DMS53 (cell line): ENCODE data around the gene ENDOU.

Experiments
- DNase-seq: peaks from one replicate; lab custom pipeline; 2025; lab: John Stamatoyannopoulos, UW

Gene ENDOU, protein sequence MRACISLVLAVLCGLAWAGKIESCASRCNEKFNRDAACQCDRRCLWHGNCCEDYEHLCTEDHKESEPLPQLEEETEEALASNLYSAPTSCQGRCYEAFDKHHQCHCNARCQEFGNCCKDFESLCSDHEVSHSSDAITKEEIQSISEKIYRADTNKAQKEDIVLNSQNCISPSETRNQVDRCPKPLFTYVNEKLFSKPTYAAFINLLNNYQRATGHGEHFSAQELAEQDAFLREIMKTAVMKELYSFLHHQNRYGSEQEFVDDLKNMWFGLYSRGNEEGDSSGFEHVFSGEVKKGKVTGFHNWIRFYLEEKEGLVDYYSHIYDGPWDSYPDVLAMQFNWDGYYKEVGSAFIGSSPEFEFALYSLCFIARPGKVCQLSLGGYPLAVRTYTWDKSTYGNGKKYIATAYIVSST

DNA sequence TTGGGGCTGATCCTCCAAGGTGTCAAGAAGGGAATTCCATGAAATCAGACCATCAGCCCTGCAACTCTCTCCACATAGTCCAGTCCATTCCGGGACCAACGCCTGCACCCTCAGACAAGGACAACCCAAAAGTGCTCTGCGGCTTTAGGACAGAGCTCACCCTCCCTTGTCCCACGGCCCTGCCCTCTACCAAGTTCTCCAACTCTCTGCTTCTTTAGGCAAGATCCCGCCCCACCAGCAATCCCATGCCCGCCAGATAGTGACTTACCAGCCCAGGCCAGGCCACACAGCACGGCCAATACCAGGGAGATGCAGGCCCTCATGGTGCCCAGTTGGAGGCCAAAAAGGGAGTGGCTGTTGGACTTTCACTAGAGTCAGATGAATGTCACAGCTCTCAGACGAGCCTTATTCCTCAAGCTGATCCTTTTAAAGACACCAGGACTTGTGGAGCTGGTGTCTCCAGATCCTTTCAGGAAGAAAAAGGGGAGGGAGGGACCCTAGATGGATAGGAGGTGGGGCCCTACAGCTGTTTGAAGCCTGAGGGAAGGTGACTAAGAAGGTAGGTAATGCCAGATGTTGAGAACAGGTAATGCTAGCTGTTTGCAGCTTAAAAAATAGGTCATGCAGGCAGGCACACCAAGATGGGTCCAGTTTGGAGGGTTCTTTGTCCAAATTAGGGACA is at the start of gene ENDOU:
ENDOU (minus strand) TSS at position 400 of the 682 bp plus-strand sequence; CDS start at position 323, 77 bp downstream.
- DNase-seq = no peak

DNA sequence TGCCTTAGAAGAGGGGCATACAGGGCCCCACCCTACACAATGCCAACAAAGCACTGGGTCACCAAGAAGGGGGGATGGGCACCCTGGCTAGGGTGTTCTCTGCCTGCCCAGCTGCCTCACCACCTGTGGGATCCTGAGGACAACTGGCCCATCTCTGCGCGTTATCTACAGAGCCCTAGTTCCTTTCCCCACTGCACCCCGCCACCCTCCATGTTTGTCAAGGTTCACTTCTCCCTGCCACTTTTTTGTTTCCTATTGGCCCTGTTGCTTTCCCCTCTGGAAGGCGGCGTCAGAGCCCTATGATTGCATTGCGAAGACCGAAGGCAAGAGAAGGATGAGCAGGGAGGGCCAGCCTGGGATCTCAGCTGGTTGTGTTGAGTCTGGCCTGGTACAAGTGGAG is 49.4 kb upstream of the ENDOU start:
- no peak for DNase-seq

DNA sequence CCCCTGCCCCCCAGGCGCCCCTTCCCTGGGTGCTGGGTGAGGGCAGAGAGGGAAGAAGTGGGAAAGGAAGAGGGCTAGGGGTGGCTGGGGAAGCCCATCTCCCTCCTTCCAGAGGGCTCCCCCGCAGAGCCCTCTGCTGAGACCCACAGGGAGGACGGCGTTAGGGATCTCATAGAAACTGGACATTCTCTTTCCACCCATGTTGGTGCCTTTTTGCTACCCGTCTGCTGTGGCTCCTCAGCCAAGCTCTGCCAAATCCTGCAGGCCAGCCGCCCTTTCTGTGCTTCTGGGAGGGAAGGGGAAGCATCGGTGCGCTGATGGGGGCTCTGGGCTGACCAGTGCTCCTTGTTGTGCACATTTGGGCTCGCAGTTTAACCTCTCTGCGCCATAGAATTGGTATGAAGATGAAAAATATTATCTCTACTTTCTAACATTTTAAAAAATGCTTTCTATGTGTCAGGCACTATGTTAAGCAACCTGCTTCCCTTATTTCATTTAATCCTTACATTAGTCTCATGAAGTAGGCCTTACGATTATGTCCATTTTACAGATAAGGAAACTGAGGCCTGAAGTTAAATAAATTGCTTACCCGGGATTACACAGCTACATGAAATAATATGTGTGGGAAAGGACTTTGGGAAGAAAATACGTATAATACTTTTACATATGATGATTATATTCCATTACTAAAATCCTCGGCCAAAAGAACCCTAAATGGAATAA is 48.7 kb upstream of the ENDOU start:
- DNase-seq = peak; percentile 75

DNA sequence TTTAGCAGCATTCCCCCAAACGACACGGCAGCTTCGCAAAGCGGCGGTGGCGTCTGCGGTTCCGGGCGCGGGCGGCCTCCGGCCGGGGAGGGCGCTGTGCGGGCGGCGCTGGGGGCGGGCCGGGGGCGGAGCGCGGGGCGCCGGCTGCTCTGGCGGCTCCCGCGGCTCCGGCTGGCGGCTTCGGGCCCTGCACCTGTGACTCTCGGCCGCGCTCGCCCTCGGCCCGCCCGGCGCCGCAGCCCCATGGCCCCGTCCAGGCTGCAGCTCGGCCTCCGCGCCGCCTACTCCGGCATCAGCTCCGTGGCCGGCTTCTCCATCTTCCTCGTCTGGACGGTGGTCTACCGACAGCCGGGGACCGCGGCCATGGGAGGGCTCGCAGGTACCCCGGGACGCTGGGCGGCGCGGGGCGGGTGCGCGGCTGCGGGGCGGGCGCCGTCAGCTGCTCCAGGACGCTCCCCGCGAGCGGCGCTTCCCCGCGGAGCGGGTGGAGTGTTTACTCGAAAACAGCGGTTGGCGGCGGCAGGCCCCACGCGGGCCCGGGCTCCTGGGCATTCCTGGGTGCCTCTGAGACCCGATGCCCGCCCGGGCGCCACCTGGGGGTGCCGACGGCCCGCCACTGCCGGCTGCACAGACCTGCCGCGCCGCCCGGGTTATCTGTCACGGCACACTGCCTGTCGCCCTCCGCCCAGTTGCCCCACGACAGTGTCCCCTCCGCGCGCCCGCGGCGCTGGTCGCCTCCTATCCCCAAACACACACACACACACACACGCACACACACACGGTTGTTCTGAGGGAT is 48.0 kb upstream of the ENDOU start, which contains the start of gene SLC48A1:
SLC48A1 (plus strand) TSS at position 177 of the 796 bp plus-strand sequence; CDS start at position 244, 67 bp downstream.
- peak; percentile 98 for DNase-seq

DNA sequence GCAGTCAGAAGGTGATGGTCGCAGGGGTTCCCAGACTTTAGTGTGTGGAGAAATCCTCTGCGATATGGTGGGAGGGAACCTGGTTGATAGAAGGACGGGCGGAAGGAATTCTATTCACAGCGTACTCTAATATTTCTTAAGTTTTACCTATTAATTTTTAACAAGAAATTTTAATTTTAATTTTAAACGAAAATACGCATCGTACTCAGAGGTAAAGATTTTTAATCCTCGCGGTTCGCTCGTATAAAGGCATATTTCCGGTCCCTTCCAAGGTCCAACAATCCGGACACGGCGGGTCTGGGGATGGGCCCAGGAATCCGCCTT is 47.4 kb upstream of the ENDOU start:
- no peak for DNase-seq

DNA sequence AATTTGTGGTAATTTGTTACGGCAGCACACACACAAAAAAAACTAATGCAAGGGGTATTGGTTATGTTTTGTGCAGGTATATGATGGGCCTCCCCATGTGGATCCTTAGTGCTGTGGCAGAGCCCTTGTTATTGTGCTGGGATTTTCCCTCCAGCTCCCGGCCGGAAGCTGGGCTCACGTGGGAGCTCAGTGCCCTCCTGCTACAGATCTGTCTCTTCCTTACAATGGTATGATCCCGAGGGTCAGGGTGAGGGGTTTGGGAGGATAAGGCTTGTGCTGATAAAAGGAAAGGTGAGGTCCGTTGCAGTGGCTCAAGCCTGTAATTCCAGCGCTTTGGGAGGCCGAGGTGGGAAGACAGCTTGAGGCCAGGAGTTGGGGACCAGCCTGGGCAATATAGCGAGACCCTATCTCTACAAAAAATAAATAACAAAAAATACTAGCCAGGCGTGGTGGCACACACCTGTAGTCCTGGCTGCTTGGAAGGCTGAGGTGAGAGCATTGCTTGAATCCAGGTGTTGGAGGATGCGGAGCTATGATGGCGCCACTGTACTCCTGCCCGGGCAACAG is 46.9 kb upstream of the ENDOU start:
- DNase-seq = no peak

DNA sequence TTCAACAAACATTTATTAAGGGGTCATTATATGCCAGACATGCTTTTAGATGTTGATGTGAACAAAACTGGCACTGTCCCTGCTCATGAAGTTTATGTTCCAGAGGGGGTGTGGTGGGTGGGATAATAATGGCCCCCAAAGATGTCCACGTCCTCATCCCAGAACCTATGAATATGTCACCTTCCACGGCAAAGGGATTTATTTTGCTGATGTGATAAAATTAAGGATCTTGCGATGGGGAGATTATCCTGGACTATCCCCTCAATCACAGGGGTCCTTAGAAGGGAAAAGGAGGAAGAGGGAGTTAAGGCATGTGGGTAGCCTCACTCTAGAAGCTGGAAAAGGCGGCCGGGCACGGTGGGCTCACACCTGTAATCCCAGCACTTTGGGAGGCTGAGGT is 46.0 kb upstream of the ENDOU start:
- DNase-seq = no peak

DNA sequence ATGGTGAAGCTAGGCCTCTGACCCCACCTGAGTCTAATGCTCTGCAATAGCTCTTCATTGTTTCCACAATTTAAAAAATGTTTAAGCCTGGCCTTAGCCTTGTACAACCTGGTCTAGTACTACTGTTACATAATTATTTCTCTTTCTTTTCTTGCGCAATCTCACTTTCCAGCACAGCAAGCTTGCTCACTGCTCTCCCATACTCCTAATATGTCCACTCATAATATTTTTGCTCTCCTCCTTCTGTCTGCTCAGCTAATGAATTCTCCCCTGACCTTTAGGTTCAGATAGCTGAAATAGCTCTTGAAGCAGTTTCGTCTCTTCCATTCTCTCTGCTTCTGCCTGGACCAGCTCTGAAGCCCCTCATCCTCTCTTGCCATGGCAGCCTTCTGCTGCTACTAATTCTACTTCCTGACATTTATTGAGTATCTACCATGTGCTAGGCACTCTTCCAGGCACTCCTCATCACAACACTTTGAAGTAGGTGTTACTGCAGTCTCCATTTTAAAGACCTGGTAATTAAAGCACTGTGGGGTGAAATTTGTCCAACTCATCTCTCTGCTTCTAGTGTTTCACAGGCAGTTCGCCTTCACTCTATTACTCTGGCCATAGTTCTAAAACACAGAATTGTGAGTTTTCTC is 44.9 kb upstream of the ENDOU start:
- no peak for DNase-seq

DNA sequence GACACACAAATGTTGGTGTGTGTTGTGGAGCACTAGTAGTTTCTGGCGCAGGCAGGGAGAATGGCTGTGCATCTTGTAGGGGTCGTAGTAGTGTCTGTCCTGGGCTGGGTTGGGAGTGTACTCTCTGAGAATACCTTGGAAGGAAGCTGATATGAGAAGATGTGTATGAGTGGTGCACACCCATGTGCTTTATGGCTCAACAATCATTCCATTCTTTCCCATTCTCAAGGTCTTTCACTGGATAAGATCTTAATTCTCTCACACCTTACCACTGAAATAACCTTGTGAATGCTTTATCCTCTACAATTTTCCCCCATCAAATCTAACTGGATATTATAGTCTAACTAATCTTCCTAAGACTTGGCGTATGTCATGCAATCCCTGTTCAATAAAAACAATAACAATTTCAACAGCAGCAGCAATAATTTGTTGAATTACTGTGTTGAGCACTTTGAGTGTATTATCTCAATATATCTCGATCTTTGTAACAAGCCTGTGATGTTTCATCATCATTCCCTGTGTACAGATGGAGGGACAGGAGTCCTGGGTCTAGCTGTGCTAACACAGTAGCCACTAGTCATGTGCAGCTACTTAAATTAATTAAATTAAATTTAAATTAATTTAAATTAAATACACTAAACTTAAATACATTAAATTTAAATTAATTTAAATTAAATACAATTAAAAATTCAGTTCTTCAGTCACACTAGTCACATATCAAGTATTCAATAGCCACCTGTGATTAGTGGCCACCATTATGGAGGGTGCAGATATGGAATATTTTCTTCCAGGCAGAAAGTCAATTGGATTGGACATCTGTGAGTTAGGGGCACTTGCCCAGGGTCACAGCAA is 44.2 kb upstream of the ENDOU start:
- no peak for DNase-seq

DNA sequence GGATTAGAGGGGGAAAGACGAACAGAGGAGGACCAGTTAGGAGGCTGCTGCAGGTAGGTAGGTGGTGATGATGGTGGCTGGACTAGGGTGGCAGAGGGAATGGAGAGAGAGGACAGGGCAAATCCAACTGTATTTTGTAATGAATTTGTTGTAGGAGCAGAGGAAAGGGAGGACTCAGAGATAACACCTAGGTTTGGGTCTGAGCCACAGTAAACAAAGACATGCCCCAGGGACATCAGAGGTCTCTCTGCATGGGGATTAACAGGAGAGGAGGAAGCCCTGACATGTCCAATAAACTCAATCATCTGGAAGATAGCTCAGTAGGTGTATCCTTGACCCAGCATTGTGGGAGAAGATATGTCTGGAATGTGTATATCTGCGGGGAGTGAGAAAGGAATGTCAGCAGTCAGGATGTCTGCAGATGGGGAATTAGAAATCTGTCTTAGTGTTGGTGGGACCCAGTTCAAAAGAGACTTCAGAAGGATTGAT is 43.1 kb upstream of the ENDOU start:
- no peak for DNase-seq

DNA sequence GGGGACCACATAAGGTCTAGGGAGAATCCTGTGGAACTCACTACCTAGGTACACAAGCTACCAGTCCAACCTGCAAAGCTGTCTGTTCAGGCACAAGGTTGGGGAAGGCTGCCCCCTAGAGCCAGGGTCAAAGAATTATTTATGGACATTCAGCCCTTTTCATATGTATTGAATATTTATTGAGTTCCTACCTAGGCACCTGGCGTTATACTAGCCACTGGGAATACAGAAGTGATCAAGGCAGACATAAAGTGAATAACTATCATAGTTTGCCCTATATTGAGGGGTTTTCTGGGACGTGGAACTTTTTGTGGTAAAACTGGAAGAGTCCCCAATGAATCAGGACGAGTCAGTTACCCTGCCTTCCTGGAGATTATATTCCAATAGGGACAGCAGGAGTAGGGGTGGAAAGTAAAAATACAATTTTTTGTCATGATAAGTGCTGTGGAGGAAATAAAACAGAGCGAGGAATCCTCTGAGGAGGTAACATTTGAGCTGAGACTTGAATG is 42.0 kb upstream of the ENDOU start:
- peak; percentile 94 for DNase-seq

DNA sequence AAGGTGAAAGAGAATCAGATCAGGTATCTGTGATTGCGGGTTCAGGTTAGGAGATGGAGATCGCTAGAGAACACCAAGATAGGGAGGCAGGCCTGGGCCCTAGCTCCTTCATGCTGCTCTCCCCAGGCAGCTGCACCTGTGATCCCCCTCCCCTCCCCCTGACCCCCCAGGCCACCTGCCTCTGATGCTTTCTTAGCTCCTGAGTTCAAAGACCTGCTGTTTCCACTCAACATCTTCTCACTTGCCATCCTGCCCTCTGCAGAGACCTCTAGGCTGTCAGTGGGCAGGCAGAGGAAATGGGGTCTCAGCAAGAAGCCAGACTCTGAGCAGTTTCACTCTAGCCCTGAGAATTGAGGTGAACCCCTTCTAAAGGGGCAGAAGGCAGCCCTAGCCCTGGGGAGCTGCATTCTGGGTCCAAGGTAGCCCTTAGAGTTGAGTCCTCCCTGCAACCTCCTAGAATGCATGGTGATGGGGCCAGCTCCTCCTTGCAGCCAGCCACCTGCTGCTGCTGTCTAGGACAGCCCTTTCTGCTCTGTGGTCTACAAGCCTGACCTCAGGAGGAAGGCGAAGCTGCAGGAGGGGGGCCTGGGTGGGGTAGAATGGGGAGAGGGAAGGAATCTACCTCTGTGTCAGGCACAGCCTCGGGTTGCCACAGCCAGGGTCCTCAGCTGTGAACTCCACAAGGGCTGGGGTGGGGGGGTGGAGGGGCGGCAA is 41.4 kb upstream of the ENDOU start:
- no peak for DNase-seq

DNA sequence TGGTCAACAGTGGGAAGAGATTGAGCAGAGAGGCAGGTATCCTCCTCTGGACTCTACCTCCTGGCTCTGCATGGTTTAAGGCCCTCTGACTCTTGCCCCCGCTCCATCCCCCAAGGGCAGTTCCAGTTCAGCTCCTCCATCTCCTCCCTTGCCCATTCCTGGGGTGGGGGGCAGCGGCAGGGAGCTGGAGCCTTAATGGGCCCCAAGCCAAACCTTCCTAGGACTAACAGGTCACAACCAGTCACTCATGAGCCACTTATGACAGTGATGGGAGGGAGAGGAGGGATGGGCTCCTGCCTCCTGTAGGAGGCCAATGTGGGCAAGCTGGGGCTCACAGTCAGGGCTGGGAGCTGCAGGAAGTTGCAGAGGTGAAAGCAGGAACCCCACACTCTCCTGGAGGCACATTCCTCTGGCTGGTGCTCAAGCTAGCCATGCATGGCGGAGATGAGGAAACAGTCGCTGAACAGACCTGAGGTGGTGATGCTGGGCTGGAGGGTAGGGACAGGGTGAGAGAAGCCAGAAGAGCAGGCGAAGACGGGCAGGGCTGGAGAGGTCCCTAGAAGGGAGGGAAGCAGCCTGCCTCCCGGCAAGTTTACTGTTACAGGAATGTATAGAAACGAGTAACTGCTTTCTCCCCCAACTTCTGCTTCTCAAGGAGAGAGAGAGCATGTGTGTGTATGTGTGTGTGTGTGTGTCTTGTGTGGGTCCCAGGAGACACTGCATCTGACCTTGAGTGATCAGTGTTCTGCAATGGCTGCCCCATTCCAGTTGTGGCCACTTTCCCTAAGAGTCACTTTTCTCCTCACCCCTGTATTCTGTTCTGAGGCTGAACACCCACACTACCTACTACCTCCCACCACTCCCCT is 38.4 kb upstream of the ENDOU start:
- DNase-seq = no peak

DNA sequence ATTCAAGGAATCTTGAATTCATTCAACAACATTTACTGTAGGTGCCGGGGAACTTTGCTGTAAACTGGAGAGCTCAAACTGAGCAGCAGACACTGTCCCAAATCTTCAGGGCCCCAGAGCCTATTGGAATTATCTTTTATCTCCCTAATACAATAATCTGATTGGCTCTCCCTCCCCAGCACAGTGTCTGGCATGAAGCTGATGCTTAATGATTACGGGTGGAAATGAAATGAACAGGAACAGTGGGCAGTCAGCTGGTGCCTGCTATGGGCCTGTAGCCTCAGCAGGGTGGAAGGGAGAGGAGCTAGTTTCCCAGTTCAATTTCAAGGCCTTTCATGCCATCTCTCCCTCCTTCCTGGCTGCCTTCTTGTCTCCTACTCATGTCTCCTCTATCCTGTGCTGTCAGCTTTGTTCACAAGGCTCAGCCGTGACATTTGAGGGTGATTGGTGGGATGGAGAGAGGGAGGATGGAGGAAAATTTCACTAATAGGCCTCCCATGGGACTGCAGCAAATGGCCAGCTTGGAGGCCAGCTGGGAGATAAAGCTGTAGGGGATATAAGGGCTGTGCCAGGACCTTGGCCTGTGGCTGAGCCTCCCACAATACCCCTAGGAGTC is 37.7 kb upstream of the ENDOU start:
- DNase-seq = no peak

DNA sequence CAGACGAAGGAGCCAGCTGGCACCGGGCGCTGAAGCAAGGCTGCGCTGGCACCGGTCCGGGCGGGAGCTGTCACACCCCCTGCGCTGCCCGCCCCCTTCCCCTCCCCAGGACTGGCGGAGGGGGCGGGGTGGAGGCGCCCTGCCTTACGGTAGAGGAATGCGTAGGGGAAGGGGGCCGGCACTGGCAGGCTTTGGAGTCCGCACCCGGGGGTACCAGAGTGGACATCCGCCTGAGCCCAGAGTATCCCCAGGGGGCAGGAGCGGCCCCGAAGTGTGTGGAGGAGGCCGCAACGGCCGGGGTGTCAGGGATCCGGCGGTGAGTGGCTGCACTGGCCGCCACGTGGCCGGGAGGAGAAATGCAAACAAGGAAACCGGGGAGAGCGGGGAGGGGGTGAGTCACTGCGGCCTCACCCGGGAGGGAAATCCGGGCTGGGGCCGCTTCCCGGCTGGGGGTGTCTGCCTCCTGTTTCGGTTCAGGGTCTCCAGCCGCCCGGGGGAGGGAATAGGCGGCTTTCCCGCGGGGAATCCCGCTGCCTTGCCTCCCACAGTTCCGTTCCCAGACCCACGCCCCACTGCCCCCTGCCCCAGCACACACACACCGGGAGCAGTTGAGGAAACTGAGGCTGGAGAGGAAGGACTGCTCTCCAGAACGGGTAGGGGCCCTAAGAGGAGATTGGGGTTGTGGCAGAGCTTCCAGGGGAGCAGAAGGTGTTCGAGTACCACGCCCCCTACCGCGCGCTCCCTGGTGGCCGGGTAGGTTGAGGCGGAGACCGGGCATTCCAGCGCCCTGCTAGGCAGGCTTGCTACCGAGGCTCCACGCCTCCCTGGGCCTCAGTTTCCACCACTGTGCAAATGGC is 33.8 kb upstream of the ENDOU start, which contains the start of gene RAPGEF3:
RAPGEF3 (minus strand) TSS at position 47 of the 857 bp plus-strand sequence. CDS start 324 bp downstream, outside the sequence.
- peak; percentile 97 for DNase-seq

DNA sequence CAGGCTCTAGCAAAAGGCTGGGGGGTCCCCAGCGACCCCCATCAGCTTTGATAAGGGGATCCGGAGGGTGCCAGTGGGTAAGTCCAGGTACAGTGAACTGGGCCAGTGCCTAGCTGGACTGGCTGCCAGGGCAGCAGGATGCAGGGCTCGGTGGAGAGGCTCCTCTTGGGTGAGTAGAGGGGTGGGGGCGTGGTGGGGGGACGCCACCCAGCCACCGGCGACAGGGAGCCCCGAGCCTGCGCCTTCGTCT is 33.2 kb upstream of the ENDOU start:
- DNase-seq = no peak
